GM23338 (cell line): ENCODE measurements around the gene METRNL. TPM values are rescaled to one million over a fixed set of nuclear protein-coding genes. Genes with fewer than 3 reads are reported as not detected.

Experiments used
- ATAC-seq: fragments of 200-7000 bp; cut with Tn5 transposase; 3 replicates; pipeline ENCODE4 v1.9.1; 2020
- DNase-seq: peaks from one replicate; pipeline ENCODE4 v3.0.0-alpha.2; 2015; ENCODE audit warnings: low spot score
- H2AFZ ChIP-seq: fragments of 200-600 bp; sonication (generic); 2 replicates; pipeline ENCODE4 v1.8.0; 2016; ENCODE audit warnings: antibody characterized with exemption, mild to moderate bottlenecking, moderate library complexity
- H3F3A ChIP-seq: fragments of 200-600 bp; sonication (generic); replicated peaks from 2 replicates; pipeline ENCODE4 v1.8.0; 2017; ENCODE audit warnings: antibody characterized with exemption, mixed run types, low read depth
- H3K27ac ChIP-seq: fragments of 200-600 bp; sonication (generic); 2 replicates; pipeline ENCODE4 v1.6.1; 2016; ENCODE audit warnings: low read depth
- H3K27me3 ChIP-seq: fragments of 200-600 bp; sonication (generic); 2 replicates; pipeline ENCODE4 v1.8.0; 2016; ENCODE audit warnings: mild to moderate bottlenecking, mixed run types, moderate library complexity; ENCODE audit not compliant: insufficient read depth
- H3K36me3 ChIP-seq: fragments of 200-600 bp; sonication (generic); 2 replicates; pipeline ENCODE4 v1.8.0; 2016; ENCODE audit warnings: mild to moderate bottlenecking; ENCODE audit not compliant: insufficient read depth
- H3K4me1 ChIP-seq: fragments of 200-600 bp; sonication (generic); 2 replicates; pipeline ENCODE4 v1.8.0; 2016; ENCODE audit warnings: mild to moderate bottlenecking, moderate library complexity; ENCODE audit not compliant: insufficient read depth
- H3K4me2 ChIP-seq: fragments of 200-600 bp; sonication (generic); 2 replicates; pipeline ENCODE4 v1.7.1; 2017; ENCODE audit warnings: mixed run types
- H3K4me3 ChIP-seq: fragments of 200-600 bp; sonication (generic); 2 replicates; pipeline ENCODE4 v1.6.1; 2016; ENCODE audit warnings: mixed run types
- H3K79me2 ChIP-seq: fragments of 200-600 bp; sonication (generic); replicated peaks from 2 replicates; pipeline ENCODE4 v1.8.0; 2017; ENCODE audit warnings: mild to moderate bottlenecking; ENCODE audit not compliant: insufficient read depth
- H3K9me2 ChIP-seq: fragments of 200-600 bp; sonication (generic); 2 replicates; pipeline ENCODE4 v1.8.0; 2017; ENCODE audit not compliant: insufficient read depth
- H4K20me1 ChIP-seq: fragments of 200-600 bp; sonication (generic); replicated peaks from 2 replicates; pipeline ENCODE4 v1.8.0; 2017; ENCODE audit warnings: mild to moderate bottlenecking; ENCODE audit not compliant: insufficient read depth
- H3K27ac Mint-ChIP-seq: 2 replicates; pipeline ENCODE4 v1.8.0; 2020; ENCODE audit warnings: inconsistent platforms, mild to moderate bottlenecking, moderate library complexity, mixed read lengths
- H3K27me3 Mint-ChIP-seq: 3 replicates; pipeline ENCODE4 v1.8.0; 2022; ENCODE audit warnings: low read depth, mild to moderate bottlenecking, moderate library complexity, mixed read lengths, inconsistent platforms; ENCODE audit not compliant: insufficient read depth, poor library complexity
- H3K36me3 Mint-ChIP-seq: 3 replicates; pipeline ENCODE4 v1.8.0; 2021; ENCODE audit warnings: low read depth, mild to moderate bottlenecking, inconsistent platforms, moderate library complexity, mixed read lengths
- H3K4me1 Mint-ChIP-seq: 3 replicates; pipeline ENCODE4 v1.8.0; 2020; ENCODE audit warnings: mild to moderate bottlenecking, inconsistent platforms, mixed read lengths
- H3K4me3 Mint-ChIP-seq: 3 replicates; pipeline ENCODE4 v1.8.0; 2021; ENCODE audit warnings: moderate library complexity, mild to moderate bottlenecking, inconsistent platforms, mixed read lengths
- H3K9me3 Mint-ChIP-seq: 3 replicates; pipeline ENCODE4 v1.8.0; 2020; ENCODE audit warnings: moderate library complexity, mild to moderate bottlenecking, inconsistent platforms, mixed read lengths
- NANOG ChIP-seq: IDR thresholded peaks from 2 replicates; pipeline ENCODE4 v1.6.1; 2016; ENCODE audit warnings: antibody characterized with exemption, borderline replicate concordance
- REST ChIP-seq: IDR thresholded peaks from one replicate; pipeline ENCODE4 v1.6.1; 2018; ENCODE audit warnings: antibody characterized with exemption; ENCODE audit not compliant: unreplicated experiment
- ZNF114 ChIP-seq: fragments of 250-450 bp; sonication (Bioruptor Pico); IDR thresholded peaks from 2 replicates; pipeline ENCODE4 v1.5.0; 2020; ENCODE audit warnings: mild to moderate bottlenecking, moderate library complexity
- polyA plus RNA-seq: library from polyadenylated mRNA; unstranded; fragments of >200 nt; fragmentation: Nextera tagmentation; extraction: Ambion mirVana; gene quantifications from 2 replicates; pipeline ENCODE4 v1.2.1, GENCODE V29; 2016
- total RNA-seq: library from RNA; depleted of rRNA; stranded (reverse); fragments of >200 nt; shearing (Covaris generic); gene quantifications from 2 replicates; pipeline ENCODE4 v1.2.3, GENCODE V29; 2014
- TF ChIP-seq, protein P1 (sequence below): fragments of 250-450 bp; sonication (Bioruptor Pico); IDR thresholded peaks from 2 replicates; pipeline ENCODE4 v1.5.0; 2020; ENCODE audit warnings: mild to moderate bottlenecking, moderate library complexity
- TF ChIP-seq, protein P2 (sequence below), 2 experiments: fragments of 200-600 bp in 1 of 2; sonication (generic) in 1 of 2; conservative IDR thresholded peaks; 2 replicates each; pipeline versions ENCODE4 v1.5.1 to v1.6.1; 2016 to 2017; ENCODE audit warnings: antibody characterized with exemption in 2 of 2, low read depth in 2 of 2, mild to moderate bottlenecking in 2 of 2, moderate library complexity in 1 of 2

The METRNL gene
- total and polyA plus RNA-seq, 2 experiments from 2014 or later = 12.2 to 20.2 TPM

- H3K4me3 Mint-ChIP-seq = no peak overlapping the region
- no peaks in the 10 kb centered on the region; the same call in 2 of the 3 replicates for H3K36me3 Mint-ChIP-seq
- TF ChIP-seq ZNF114 (no peak), REST (no peak), NANOG (no peak)
- TF ChIP-seq, protein P1, sequence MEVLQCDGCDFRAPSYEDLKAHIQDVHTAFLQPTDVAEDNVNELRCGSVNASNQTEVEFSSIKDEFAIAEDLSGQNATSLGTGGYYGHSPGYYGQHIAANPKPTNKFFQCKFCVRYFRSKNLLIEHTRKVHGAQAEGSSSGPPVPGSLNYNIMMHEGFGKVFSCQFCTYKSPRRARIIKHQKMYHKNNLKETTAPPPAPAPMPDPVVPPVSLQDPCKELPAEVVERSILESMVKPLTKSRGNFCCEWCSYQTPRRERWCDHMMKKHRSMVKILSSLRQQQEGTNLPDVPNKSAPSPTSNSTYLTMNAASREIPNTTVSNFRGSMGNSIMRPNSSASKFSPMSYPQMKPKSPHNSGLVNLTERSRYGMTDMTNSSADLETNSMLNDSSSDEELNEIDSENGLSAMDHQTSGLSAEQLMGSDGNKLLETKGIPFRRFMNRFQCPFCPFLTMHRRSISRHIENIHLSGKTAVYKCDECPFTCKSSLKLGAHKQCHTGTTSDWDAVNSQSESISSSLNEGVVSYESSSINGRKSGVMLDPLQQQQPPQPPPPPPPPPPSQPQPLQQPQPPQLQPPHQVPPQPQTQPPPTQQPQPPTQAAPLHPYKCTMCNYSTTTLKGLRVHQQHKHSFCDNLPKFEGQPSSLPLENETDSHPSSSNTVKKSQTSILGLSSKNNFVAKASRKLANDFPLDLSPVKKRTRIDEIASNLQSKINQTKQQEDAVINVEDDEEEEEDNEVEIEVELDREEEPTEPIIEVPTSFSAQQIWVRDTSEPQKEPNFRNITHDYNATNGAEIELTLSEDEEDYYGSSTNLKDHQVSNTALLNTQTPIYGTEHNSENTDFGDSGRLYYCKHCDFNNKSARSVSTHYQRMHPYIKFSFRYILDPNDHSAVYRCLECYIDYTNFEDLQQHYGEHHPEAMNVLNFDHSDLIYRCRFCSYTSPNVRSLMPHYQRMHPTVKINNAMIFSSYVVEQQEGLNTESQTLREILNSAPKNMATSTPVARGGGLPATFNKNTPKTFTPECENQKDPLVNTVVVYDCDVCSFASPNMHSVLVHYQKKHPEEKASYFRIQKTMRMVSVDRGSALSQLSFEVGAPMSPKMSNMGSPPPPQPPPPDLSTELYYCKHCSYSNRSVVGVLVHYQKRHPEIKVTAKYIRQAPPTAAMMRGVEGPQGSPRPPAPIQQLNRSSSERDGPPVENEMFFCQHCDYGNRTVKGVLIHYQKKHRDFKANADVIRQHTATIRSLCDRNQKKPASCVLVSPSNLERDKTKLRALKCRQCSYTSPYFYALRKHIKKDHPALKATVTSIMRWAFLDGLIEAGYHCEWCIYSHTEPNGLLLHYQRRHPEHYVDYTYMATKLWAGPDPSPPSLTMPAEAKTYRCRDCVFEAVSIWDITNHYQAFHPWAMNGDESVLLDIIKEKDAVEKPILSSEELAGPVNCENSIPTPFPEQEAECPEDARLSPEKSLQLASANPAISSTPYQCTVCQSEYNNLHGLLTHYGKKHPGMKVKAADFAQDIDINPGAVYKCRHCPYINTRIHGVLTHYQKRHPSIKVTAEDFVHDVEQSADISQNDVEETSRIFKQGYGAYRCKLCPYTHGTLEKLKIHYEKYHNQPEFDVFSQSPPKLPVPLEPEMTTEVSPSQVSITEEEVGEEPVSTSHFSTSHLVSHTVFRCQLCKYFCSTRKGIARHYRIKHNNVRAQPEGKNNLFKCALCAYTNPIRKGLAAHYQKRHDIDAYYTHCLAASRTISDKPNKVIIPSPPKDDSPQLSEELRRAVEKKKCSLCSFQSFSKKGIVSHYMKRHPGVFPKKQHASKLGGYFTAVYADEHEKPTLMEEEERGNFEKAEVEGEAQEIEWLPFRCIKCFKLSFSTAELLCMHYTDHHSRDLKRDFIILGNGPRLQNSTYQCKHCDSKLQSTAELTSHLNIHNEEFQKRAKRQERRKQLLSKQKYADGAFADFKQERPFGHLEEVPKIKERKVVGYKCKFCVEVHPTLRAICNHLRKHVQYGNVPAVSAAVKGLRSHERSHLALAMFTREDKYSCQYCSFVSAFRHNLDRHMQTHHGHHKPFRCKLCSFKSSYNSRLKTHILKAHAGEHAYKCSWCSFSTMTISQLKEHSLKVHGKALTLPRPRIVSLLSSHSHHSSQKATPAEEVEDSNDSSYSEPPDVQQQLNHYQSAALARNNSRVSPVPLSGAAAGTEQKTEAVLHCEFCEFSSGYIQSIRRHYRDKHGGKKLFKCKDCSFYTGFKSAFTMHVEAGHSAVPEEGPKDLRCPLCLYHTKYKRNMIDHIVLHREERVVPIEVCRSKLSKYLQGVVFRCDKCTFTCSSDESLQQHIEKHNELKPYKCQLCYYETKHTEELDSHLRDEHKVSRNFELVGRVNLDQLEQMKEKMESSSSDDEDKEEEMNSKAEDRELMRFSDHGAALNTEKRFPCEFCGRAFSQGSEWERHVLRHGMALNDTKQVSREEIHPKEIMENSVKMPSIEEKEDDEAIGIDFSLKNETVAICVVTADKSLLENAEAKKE = no peak
- TF ChIP-seq, protein P2, sequence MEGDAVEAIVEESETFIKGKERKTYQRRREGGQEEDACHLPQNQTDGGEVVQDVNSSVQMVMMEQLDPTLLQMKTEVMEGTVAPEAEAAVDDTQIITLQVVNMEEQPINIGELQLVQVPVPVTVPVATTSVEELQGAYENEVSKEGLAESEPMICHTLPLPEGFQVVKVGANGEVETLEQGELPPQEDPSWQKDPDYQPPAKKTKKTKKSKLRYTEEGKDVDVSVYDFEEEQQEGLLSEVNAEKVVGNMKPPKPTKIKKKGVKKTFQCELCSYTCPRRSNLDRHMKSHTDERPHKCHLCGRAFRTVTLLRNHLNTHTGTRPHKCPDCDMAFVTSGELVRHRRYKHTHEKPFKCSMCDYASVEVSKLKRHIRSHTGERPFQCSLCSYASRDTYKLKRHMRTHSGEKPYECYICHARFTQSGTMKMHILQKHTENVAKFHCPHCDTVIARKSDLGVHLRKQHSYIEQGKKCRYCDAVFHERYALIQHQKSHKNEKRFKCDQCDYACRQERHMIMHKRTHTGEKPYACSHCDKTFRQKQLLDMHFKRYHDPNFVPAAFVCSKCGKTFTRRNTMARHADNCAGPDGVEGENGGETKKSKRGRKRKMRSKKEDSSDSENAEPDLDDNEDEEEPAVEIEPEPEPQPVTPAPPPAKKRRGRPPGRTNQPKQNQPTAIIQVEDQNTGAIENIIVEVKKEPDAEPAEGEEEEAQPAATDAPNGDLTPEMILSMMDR (conservative IDR thresholded peaks at IDR 0.05; ENCODE audit: low read depth in 2 of 2) = no peak
- H3K4me2 ChIP-seq = no peak overlapping the region
- ATAC-seq (no peak), DNase-seq (no peak)
- H3K27ac Mint-ChIP-seq = no peak overlapping the region; the same call in 1 of the 2 replicates
- no peaks in the 10 kb centered on the region for H4K20me1 ChIP-seq
- no peaks in the 10 kb centered on the region for H3K27me3 ChIP-seq
- no peaks in the 10 kb centered on the region for H3K36me3 ChIP-seq
- no peaks in the 10 kb centered on the region for H3K4me1 ChIP-seq
- 0 out of 2 replicates have a peak, but pooled peaks cover 5% of the 10 kb centered on the region for H3F3A ChIP-seq
- H3K4me3 ChIP-seq = no peak overlapping the region
- no peaks in the 10 kb centered on the region for H3K9me2 ChIP-seq
- peaks cover 15% of the 10 kb centered on the region for H3K27me3 Mint-ChIP-seq
- no peaks in the 10 kb centered on the region; the same call in 2 of the 3 replicates for H3K9me3 Mint-ChIP-seq
- H2AFZ ChIP-seq = no peak overlapping the region
- no peak overlapping the region for H3K27ac ChIP-seq
- H3K4me1 Mint-ChIP-seq = peaks cover 6% of the 10 kb centered on the region
- no peaks in the 10 kb centered on the region for H3K79me2 ChIP-seq
These were observed 30.6 kb downstream of the METRNL start for GRCh38 chr17:83109793-83110645.
